ENCODE data around the gene LILRA1.

DNA sequence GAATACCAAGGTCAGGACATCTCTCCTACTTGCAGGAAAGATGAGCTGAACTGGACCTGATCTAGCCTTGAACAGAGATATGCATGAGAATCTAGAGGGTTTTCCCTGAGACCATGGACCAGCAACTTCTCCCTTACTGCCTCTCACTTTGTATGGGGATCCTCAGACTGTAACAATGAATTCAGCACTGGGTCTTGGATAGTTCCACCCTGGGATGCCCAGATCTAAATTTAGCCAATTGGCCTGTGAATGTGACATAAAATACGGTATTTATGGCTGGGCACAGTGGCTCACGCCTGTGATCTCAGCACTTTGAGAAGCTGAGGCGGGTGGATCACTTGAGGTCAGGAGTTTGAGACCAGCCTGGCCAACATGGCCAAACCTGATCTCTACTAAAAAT, 35.1 kb upstream of the LILRA1 start:
- TF ChIP-seq, protein P1, sequence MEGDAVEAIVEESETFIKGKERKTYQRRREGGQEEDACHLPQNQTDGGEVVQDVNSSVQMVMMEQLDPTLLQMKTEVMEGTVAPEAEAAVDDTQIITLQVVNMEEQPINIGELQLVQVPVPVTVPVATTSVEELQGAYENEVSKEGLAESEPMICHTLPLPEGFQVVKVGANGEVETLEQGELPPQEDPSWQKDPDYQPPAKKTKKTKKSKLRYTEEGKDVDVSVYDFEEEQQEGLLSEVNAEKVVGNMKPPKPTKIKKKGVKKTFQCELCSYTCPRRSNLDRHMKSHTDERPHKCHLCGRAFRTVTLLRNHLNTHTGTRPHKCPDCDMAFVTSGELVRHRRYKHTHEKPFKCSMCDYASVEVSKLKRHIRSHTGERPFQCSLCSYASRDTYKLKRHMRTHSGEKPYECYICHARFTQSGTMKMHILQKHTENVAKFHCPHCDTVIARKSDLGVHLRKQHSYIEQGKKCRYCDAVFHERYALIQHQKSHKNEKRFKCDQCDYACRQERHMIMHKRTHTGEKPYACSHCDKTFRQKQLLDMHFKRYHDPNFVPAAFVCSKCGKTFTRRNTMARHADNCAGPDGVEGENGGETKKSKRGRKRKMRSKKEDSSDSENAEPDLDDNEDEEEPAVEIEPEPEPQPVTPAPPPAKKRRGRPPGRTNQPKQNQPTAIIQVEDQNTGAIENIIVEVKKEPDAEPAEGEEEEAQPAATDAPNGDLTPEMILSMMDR (IDR thresholded peaks at IDR 0.05): no peak
- TF ChIP-seq POLR2A (IDR thresholded peaks at IDR 0.05): no peak
